ENCODE measurements around the gene RECQL5. TPM values are rescaled to one million over a fixed set of nuclear protein-coding genes. Genes with fewer than 3 reads are reported as not detected.

Gene RECQL5
- total RNA-seq, 1 experiment from 2014 or later, result 46.1 TPM

GRCh38 chr17:75694536-75694935 lies 27.6 kb upstream of the RECQL5 start:
- Histone ChIP-seq H3K27ac (ENCODE audit: low read length) (peak overlapping the region; percentile 81), H3K9me3 (ENCODE audit: control insufficient read depth, insufficient read depth, low read depth, low read length) (no peaks in the 10 kb centered on the region), H3K36me3 (ENCODE audit: control insufficient read depth, insufficient read depth, low read length) (peaks cover 4% of the 10 kb centered on the region; the same call in 1 of the 2 replicates), H3K4me3 (ENCODE audit: low read depth in 2 of 2, low read length in 2 of 2) (no peak overlapping the region), H3K27me3 (ENCODE audit: control insufficient read depth, insufficient read depth, low read length) (no peaks in the 10 kb centered on the region), H3K4me1 (ENCODE audit: control insufficient read depth, insufficient read depth, low read length) (peaks cover 86% of the 10 kb centered on the region)
- no TSS peak for BruUV-seq (replicated peaks)
- intact Hi-C loops (cut with micrococcal nuclease; ENCODE audit: unreplicated experiment) (no loop called here), in situ Hi-C loops (cut with HindIII; ENCODE audit: low pct_unique_long_range_greater_than_20kb, low sequenced_read_pairs) (no loop called here)
- ATAC-seq (no peak), DNase-seq (ENCODE audit: low read depth, low spot score) (no peak)
- ChIA-PET CTCF (interaction anchor here (1.2 kb wide), 1 partner anchor 53 kb away, joined by 8 read pairs; no protein-coding TSS in a partner anchor), POLR2A (no interaction called here)
- TF ChIP-seq CTCF (IDR thresholded peaks at IDR 0.05) (no peak), POLR2AphosphoS5 (IDR thresholded peaks at IDR 0.05; ENCODE audit: low read depth, low read length) (0 out of 2 replicates have a peak, but pooled peaks have one; percentile 27)

GRCh38 chr17:75693500-75694481 lies 26.8 kb upstream of the RECQL5 start:
- Histone ChIP-seq H3K36me3 (ENCODE audit: control insufficient read depth, insufficient read depth, low read length) (peaks cover 4% of the 10 kb centered on the region; the same call in 1 of the 2 replicates), H3K4me3 (ENCODE audit: low read depth in 2 of 2, low read length in 2 of 2) (no peak overlapping the region), H3K27ac (ENCODE audit: low read length) (peak overlapping the region; percentile 81), H3K9me3 (ENCODE audit: control insufficient read depth, insufficient read depth, low read depth, low read length) (no peaks in the 10 kb centered on the region), H3K4me1 (ENCODE audit: control insufficient read depth, insufficient read depth, low read length) (peaks cover 78% of the 10 kb centered on the region), H3K27me3 (ENCODE audit: control insufficient read depth, insufficient read depth, low read length) (no peaks in the 10 kb centered on the region)
- BruUV-seq (replicated peaks), result no TSS peak
- DNase-seq (ENCODE audit: low read depth, low spot score) (no peak), ATAC-seq (peak; percentile 85)
- intact Hi-C loops (cut with micrococcal nuclease; ENCODE audit: unreplicated experiment) (no loop called here), in situ Hi-C loops (cut with HindIII; ENCODE audit: low pct_unique_long_range_greater_than_20kb, low sequenced_read_pairs) (no loop called here)
- TF ChIP-seq TCF7L2 (IDR thresholded peaks at IDR 0.05; ENCODE audit: low read depth, low read length), result no peak
- no peak for TF ChIP-seq CTCF (IDR thresholded peaks at IDR 0.05)
- peak; percentile 77; the same call in 1 of the 2 replicates for TF ChIP-seq SIN3A (IDR thresholded peaks at IDR 0.05; ENCODE audit: borderline replicate concordance, insufficient read depth, low read depth, low read length)
- TF ChIP-seq POLR2AphosphoS5 (IDR thresholded peaks at IDR 0.05; ENCODE audit: low read depth, low read length), result peak; percentile 72
- TF ChIP-seq, protein P1, sequence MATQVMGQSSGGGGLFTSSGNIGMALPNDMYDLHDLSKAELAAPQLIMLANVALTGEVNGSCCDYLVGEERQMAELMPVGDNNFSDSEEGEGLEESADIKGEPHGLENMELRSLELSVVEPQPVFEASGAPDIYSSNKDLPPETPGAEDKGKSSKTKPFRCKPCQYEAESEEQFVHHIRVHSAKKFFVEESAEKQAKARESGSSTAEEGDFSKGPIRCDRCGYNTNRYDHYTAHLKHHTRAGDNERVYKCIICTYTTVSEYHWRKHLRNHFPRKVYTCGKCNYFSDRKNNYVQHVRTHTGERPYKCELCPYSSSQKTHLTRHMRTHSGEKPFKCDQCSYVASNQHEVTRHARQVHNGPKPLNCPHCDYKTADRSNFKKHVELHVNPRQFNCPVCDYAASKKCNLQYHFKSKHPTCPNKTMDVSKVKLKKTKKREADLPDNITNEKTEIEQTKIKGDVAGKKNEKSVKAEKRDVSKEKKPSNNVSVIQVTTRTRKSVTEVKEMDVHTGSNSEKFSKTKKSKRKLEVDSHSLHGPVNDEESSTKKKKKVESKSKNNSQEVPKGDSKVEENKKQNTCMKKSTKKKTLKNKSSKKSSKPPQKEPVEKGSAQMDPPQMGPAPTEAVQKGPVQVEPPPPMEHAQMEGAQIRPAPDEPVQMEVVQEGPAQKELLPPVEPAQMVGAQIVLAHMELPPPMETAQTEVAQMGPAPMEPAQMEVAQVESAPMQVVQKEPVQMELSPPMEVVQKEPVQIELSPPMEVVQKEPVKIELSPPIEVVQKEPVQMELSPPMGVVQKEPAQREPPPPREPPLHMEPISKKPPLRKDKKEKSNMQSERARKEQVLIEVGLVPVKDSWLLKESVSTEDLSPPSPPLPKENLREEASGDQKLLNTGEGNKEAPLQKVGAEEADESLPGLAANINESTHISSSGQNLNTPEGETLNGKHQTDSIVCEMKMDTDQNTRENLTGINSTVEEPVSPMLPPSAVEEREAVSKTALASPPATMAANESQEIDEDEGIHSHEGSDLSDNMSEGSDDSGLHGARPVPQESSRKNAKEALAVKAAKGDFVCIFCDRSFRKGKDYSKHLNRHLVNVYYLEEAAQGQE (IDR thresholded peaks at IDR 0.05; ENCODE audit: insufficient read depth in 1 of 2, low read depth in 2 of 2, low read length in 1 of 2), result no peak
- ChIA-PET POLR2A (interaction anchor here (0.6 to 1.0 kb wide), 3 partner anchors 12 to 37 kb away, joined by 3 to 5 read pairs (median 3); no protein-coding TSS in a partner anchor), CTCF (interaction anchor here (1.2 kb wide), 1 partner anchor 54 kb away, joined by 8 read pairs; no protein-coding TSS in a partner anchor)
